ENCODE data around the gene TMEM163.

Gene TMEM163

GRCh38 chr2:134465228-134466105, 253.3 kb downstream of the TMEM163 start:
- Mint-ChIP-seq H3K27ac (no peak overlapping the region), H3K9me3 (no peaks in the 10 kb centered on the region), H3K36me3 (ENCODE audit: low read depth) (no peaks in the 10 kb centered on the region), H3K27me3 (no peaks in the 10 kb centered on the region), H3K4me1 (peaks cover 20% of the 10 kb centered on the region), H3K4me3 (no peak overlapping the region)
- ATAC-seq: no peak
- DNase-seq: no peak

- no peak for DNase-seq
- H3K27me3 Mint-ChIP-seq: no peaks in the 10 kb centered on the region
- no peaks in the 10 kb centered on the region for H3K9me3 Mint-ChIP-seq
- H3K4me3 Mint-ChIP-seq: no peak overlapping the region
- peaks cover 13% of the 10 kb centered on the region for H3K4me1 Mint-ChIP-seq
- no peak overlapping the region for H3K27ac Mint-ChIP-seq
- no peak for ATAC-seq
- H3K36me3 Mint-ChIP-seq (ENCODE audit: low read depth): no peaks in the 10 kb centered on the region
These were observed 255.1 kb downstream of the TMEM163 start for GRCh38 chr2:134463699-134464022.

- H3K4me1 Mint-ChIP-seq: peaks cover 7% of the 10 kb centered on the region
- ATAC-seq (no peak), DNase-seq (no peak)
- H3K27ac Mint-ChIP-seq: no peak overlapping the region
- H3K4me3 Mint-ChIP-seq: no peak overlapping the region
- H3K36me3 Mint-ChIP-seq (ENCODE audit: low read depth): no peaks in the 10 kb centered on the region
- H3K9me3 Mint-ChIP-seq: no peaks in the 10 kb centered on the region
- no peaks in the 10 kb centered on the region for H3K27me3 Mint-ChIP-seq
These were observed 255.8 kb downstream of the TMEM163 start for GRCh38 chr2:134462791-134463698.

- H3K27ac Mint-ChIP-seq: no peak overlapping the region
These were observed 256.5 kb downstream of the TMEM163 start for GRCh38 chr2:134462275-134462674.

GRCh38 chr2:134461511-134461910, 257.3 kb downstream of the TMEM163 start:
- Mint-ChIP-seq H3K27me3 (no peaks in the 10 kb centered on the region), H3K9me3 (no peaks in the 10 kb centered on the region), H3K36me3 (ENCODE audit: low read depth) (no peaks in the 10 kb centered on the region), H3K27ac (no peak overlapping the region), H3K4me3 (no peak overlapping the region), H3K4me1 (no peaks in the 10 kb centered on the region)
- DNase-seq: no peak
- no peak for ATAC-seq

More at GRCh38 chr2:134462275-134462674, 256.5 kb downstream of the TMEM163 start:
- Mint-ChIP-seq H3K27me3 (no peaks in the 10 kb centered on the region), H3K4me1 (no peaks in the 10 kb centered on the region), H3K9me3 (no peaks in the 10 kb centered on the region), H3K4me3 (no peak overlapping the region), H3K36me3 (ENCODE audit: low read depth) (no peaks in the 10 kb centered on the region)
- no peak for DNase-seq
- ATAC-seq: no peak

GRCh38 chr2:134460583-134460998, 258.2 kb downstream of the TMEM163 start:
- Mint-ChIP-seq H3K9me3 (no peaks in the 10 kb centered on the region), H3K4me1 (no peaks in the 10 kb centered on the region), H3K36me3 (ENCODE audit: low read depth) (no peaks in the 10 kb centered on the region), H3K27me3 (no peaks in the 10 kb centered on the region), H3K27ac (no peak overlapping the region), H3K4me3 (no peak overlapping the region)
- peak; percentile 18 for DNase-seq
- ATAC-seq: peak; percentile 57

- no peaks in the 10 kb centered on the region for H3K4me1 Mint-ChIP-seq
- H3K4me3 Mint-ChIP-seq: no peak overlapping the region
- no peaks in the 10 kb centered on the region for H3K27me3 Mint-ChIP-seq
- ATAC-seq (no peak), DNase-seq (no peak)
- H3K9me3 Mint-ChIP-seq: no peaks in the 10 kb centered on the region
- no peak overlapping the region for H3K27ac Mint-ChIP-seq
- H3K36me3 Mint-ChIP-seq (ENCODE audit: low read depth): no peaks in the 10 kb centered on the region
These were observed 258.9 kb downstream of the TMEM163 start for GRCh38 chr2:134459706-134460406.

GRCh38 chr2:134458950-134459349, 259.9 kb downstream of the TMEM163 start:
- Mint-ChIP-seq H3K4me3 (no peak overlapping the region), H3K4me1 (no peaks in the 10 kb centered on the region), H3K27ac (no peak overlapping the region), H3K27me3 (no peaks in the 10 kb centered on the region), H3K36me3 (ENCODE audit: low read depth) (no peaks in the 10 kb centered on the region), H3K9me3 (no peaks in the 10 kb centered on the region)
- DNase-seq (no peak), ATAC-seq (no peak)

GRCh38 chr2:134458473-134458853, 260.3 kb downstream of the TMEM163 start:
- Mint-ChIP-seq H3K4me1 (no peaks in the 10 kb centered on the region), H3K36me3 (ENCODE audit: low read depth) (no peaks in the 10 kb centered on the region), H3K27ac (no peak overlapping the region), H3K4me3 (no peak overlapping the region), H3K27me3 (no peaks in the 10 kb centered on the region), H3K9me3 (no peaks in the 10 kb centered on the region)
- ATAC-seq (no peak), DNase-seq (no peak)

- no peak overlapping the region for H3K27ac Mint-ChIP-seq
- DNase-seq (no peak), ATAC-seq (no peak)
- no peaks in the 10 kb centered on the region for H3K4me1 Mint-ChIP-seq
- no peaks in the 10 kb centered on the region for H3K27me3 Mint-ChIP-seq
- no peaks in the 10 kb centered on the region for H3K9me3 Mint-ChIP-seq
- no peaks in the 10 kb centered on the region for H3K36me3 Mint-ChIP-seq (ENCODE audit: low read depth)
- H3K4me3 Mint-ChIP-seq: no peak overlapping the region
These were observed 260.9 kb downstream of the TMEM163 start for GRCh38 chr2:134457765-134458472.

- no peaks in the 10 kb centered on the region for H3K36me3 Mint-ChIP-seq (ENCODE audit: low read depth)
- H3K4me3 Mint-ChIP-seq: no peak overlapping the region
- H3K27ac Mint-ChIP-seq: no peak overlapping the region
- H3K4me1 Mint-ChIP-seq: no peaks in the 10 kb centered on the region
- H3K9me3 Mint-ChIP-seq: no peaks in the 10 kb centered on the region
- ATAC-seq (no peak), DNase-seq (no peak)
- H3K27me3 Mint-ChIP-seq: no peaks in the 10 kb centered on the region
These were observed 261.4 kb downstream of the TMEM163 start for GRCh38 chr2:134457353-134457752.

GRCh38 chr2:134455426-134455825, 263.4 kb downstream of the TMEM163 start:
- no peak for ATAC-seq
- no peaks in the 10 kb centered on the region for H3K4me1 Mint-ChIP-seq
- no peak overlapping the region for H3K27ac Mint-ChIP-seq
- H3K27me3 Mint-ChIP-seq: no peaks in the 10 kb centered on the region
- no peaks in the 10 kb centered on the region for H3K36me3 Mint-ChIP-seq (ENCODE audit: low read depth)
- no peaks in the 10 kb centered on the region for H3K9me3 Mint-ChIP-seq
- DNase-seq: no peak
- no peak overlapping the region for H3K4me3 Mint-ChIP-seq

- ATAC-seq (no peak), DNase-seq (no peak)
- Mint-ChIP-seq H3K36me3 (ENCODE audit: low read depth) (no peaks in the 10 kb centered on the region), H3K4me1 (no peaks in the 10 kb centered on the region), H3K4me3 (no peak overlapping the region), H3K27me3 (no peaks in the 10 kb centered on the region), H3K27ac (no peak overlapping the region), H3K9me3 (no peaks in the 10 kb centered on the region)
These were observed 263.9 kb downstream of the TMEM163 start for GRCh38 chr2:134454931-134455330.

- Mint-ChIP-seq H3K36me3 (ENCODE audit: low read depth) (no peaks in the 10 kb centered on the region), H3K4me3 (no peak overlapping the region), H3K27me3 (no peaks in the 10 kb centered on the region), H3K9me3 (no peaks in the 10 kb centered on the region), H3K27ac (no peak overlapping the region), H3K4me1 (no peaks in the 10 kb centered on the region)
- ATAC-seq (no peak), DNase-seq (no peak)
These were observed 264.4 kb downstream of the TMEM163 start for GRCh38 chr2:134454426-134454825.

Data from activated naive CD8-positive, alpha-beta T cell treated with anti-CD3 and anti-CD28 coated beads, Interleukin-2, amount 50 U/mL, for 24 hours (primary cell).